ENCODE data around the gene GABRA1. TPM values are rescaled to one million over a fixed set of nuclear protein-coding genes. Genes with fewer than 3 reads are reported as not detected.

The GABRA1 gene
- total RNA-seq, 2 experiments from 2014 or later, result not detected

GRCh38 chr5:161921781-161922180, 73.9 kb downstream of the GABRA1 start:
- DNase-seq, result no peak
- Mint-ChIP-seq H3K4me1 (no peaks in the 10 kb centered on the region), H3K27ac (no peak overlapping the region), H3K27me3 (no peaks in the 10 kb centered on the region), H3K9me3 (peaks cover 3% of the 10 kb centered on the region), H3K4me3 (no peak overlapping the region), H3K36me3 (no peaks in the 10 kb centered on the region)

DNA sequence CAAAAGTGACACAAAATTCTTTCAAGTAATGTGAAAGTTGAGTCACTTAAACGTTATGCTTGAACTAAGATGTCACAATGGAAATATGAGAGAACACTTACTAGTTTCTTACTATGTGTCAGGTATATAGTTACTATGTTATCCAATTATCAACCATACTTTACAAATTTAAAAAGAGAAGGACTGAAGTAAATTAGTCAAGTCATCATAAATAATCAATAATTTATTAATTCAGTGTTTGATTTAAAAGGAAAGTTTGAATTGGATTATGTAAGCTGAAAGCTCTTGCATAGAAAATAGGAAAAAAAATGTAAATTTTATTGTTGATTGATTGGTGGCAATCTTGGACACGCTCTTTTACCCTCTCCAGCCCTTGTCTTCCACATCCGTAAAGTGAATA, 76.3 kb downstream of the GABRA1 start:
- no peaks in the 10 kb centered on the region for H3K36me3 Mint-ChIP-seq
- H3K9me3 Mint-ChIP-seq, result peaks cover 3% of the 10 kb centered on the region
- no peaks in the 10 kb centered on the region for H3K4me1 Mint-ChIP-seq
- H3K4me3 Mint-ChIP-seq, result no peak overlapping the region
- DNase-seq, result no peak
- no peaks in the 10 kb centered on the region for H3K27me3 Mint-ChIP-seq
- no peak overlapping the region for H3K27ac Mint-ChIP-seq

DNA sequence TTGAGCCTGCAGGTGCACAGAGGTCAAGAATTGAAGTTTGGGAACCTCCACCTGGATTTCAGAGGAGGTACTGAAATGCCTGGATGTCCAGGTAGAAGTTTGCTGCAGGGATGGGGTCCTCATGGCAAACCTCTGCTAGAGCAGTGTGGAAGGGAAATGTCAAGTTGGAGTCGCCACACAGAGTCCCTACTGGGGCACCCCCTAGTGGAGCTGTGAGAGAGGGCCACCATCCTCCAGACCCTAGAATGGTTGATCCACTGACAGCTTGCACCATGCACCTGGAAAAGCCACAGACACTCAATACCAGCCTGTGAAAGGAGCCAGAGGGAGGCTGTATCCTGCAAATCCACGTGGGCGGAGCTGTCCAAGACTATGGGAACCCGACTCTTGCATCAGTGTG, 78.0 kb downstream of the GABRA1 start:
- H3K4me3 Mint-ChIP-seq, result no peak overlapping the region
- no peaks in the 10 kb centered on the region for H3K27me3 Mint-ChIP-seq
- no peaks in the 10 kb centered on the region for H3K4me1 Mint-ChIP-seq
- no peaks in the 10 kb centered on the region for H3K36me3 Mint-ChIP-seq
- H3K27ac Mint-ChIP-seq, result no peak overlapping the region
- H3K9me3 Mint-ChIP-seq, result peaks cover 3% of the 10 kb centered on the region
- DNase-seq, result no peak

- H3K4me3 Mint-ChIP-seq, result no peak overlapping the region
- DNase-seq, result no peak
- peaks cover 3% of the 10 kb centered on the region for H3K9me3 Mint-ChIP-seq
- H3K27me3 Mint-ChIP-seq, result no peaks in the 10 kb centered on the region
- no peaks in the 10 kb centered on the region for H3K4me1 Mint-ChIP-seq
- no peak overlapping the region for H3K27ac Mint-ChIP-seq
- no peaks in the 10 kb centered on the region for H3K36me3 Mint-ChIP-seq
Measured at GRCh38 chr5:161934486-161934885, 86.6 kb downstream of the GABRA1 start.

DNA sequence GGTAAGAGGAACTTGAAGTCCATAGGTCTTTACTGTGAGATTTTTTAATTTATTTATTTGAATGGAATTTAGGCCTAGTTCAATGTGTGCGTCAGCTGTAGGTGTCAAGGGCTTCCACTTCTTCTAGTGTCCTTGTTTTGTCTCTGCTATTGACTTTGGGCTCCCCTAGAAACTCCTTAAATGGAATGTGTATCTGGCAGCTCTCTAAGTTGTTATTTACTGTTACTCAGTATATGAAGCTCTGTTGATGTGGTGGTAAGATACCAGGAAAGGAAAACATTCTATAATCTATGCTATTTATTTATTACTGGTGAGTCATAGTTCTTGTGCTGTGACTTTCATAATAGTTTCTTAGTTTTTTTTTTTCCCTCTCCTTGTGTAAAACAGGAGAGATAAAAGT, 97.1 kb downstream of the GABRA1 start:
- H3K4me1 Mint-ChIP-seq, result no peaks in the 10 kb centered on the region

DNA sequence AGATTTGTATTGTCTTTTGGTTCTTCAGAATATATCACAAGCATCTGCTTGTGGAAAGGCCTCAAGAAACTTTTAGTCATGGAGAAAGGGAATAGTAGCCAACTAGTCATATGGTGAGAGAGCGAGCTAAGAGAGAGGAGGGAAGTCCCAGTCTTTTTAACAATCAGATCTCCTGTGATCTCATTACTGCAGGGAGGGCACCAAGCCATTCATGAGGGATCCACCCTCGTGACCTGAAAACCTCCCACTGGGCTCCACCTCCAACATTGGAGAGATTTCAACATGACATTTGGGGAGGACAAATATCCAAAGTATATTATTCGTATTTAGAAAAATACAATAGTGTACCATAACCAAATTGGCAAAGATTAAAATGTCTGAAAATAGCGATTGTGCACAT, 99.0 kb downstream of the GABRA1 start:
- H3K9me3 Mint-ChIP-seq, result peaks cover 6% of the 10 kb centered on the region
- no peaks in the 10 kb centered on the region for H3K36me3 Mint-ChIP-seq
- H3K4me1 Mint-ChIP-seq, result no peaks in the 10 kb centered on the region
- no peaks in the 10 kb centered on the region for H3K27me3 Mint-ChIP-seq
- no peak overlapping the region for H3K27ac Mint-ChIP-seq
- no peak overlapping the region for H3K4me3 Mint-ChIP-seq
- DNase-seq, result no peak

More for the DNA sequence above, 97.1 kb downstream of the GABRA1 start:
- Mint-ChIP-seq H3K27ac (no peak overlapping the region), H3K36me3 (no peaks in the 10 kb centered on the region), H3K27me3 (no peaks in the 10 kb centered on the region), H3K9me3 (peaks cover 6% of the 10 kb centered on the region), H3K4me3 (no peak overlapping the region)
- DNase-seq, result no peak

Other genes starting within 250 kb of the GABRA1 start
- gene GABRA6, start 162.4 kb upstream of the GABRA1 start, total RNA-seq, result not detected
- not detected for gene GABRG2, start 219.7 kb downstream of the GABRA1 start, total RNA-seq

Data from activated naive CD8-positive, alpha-beta T cell treated with anti-CD3 and anti-CD28 coated beads for 36 hours (primary cell).